BLaER1 (cell line): ENCODE results near the gene CA7.

Experiments used
- H3K27ac ChIP-seq: shearing (Covaris generic); formaldehyde crosslinking; 2 replicates; pipeline ENCODE4 v1.8.1; 2022
- H3K27me3 ChIP-seq: shearing (Covaris generic); formaldehyde crosslinking; 2 replicates; pipeline ENCODE4 v1.8.1; 2022
- H3K36me3 ChIP-seq: shearing (Covaris generic); formaldehyde crosslinking; 2 replicates; pipeline ENCODE4 v1.8.1; 2022
- H3K4me1 ChIP-seq: shearing (Covaris generic); formaldehyde crosslinking; 2 replicates; pipeline ENCODE4 v1.8.1; 2022
- H3K4me2 ChIP-seq: shearing (Covaris generic); formaldehyde crosslinking; 2 replicates; pipeline ENCODE4 v1.8.1; 2022
- H3K4me3 ChIP-seq: shearing (Covaris generic); formaldehyde crosslinking; 2 replicates; pipeline ENCODE4 v1.8.1; 2022
- H3K9ac ChIP-seq: shearing (Covaris generic); formaldehyde crosslinking; 2 replicates; pipeline ENCODE4 v1.8.1; 2022
- H3K9me3 ChIP-seq: shearing (Covaris generic); formaldehyde crosslinking; 2 replicates; pipeline ENCODE4 v1.8.1; 2022
- H4K20me1 ChIP-seq: shearing (Covaris generic); formaldehyde crosslinking; 2 replicates; pipeline ENCODE4 v1.8.1; 2022
- Cebpa-rat ChIP-seq: shearing (Covaris generic); IDR thresholded peaks from 2 replicates; pipeline ENCODE4 v1.8.1; 2022

CA7 gene

GRCh38 chr16:66900721-66901441, 56.7 kb downstream of the CA7 start:
- H4K20me1 ChIP-seq, result no peaks in the 10 kb centered on the region
- peak overlapping the region; percentile 83 for H3K4me2 ChIP-seq
- H3K4me1 ChIP-seq, result peaks cover 72% of the 10 kb centered on the region
- peak overlapping the region; percentile 51; the same call in 1 of the 2 replicates for H3K27ac ChIP-seq
- no peaks in the 10 kb centered on the region for H3K36me3 ChIP-seq
- no peaks in the 10 kb centered on the region for H3K9me3 ChIP-seq
- no peaks in the 10 kb centered on the region for H3K27me3 ChIP-seq
- no peak overlapping the region for H3K4me3 ChIP-seq
- H3K9ac ChIP-seq, result no peak overlapping the region
- no peak for TF ChIP-seq Cebpa-rat

- Histone ChIP-seq H4K20me1 (no peaks in the 10 kb centered on the region), H3K9ac (no peak overlapping the region), H3K4me1 (peaks cover 70% of the 10 kb centered on the region), H3K36me3 (no peaks in the 10 kb centered on the region), H3K27me3 (no peaks in the 10 kb centered on the region), H3K4me2 (peak overlapping the region; percentile 83), H3K4me3 (no peak overlapping the region), H3K27ac (peak overlapping the region; percentile 51; the same call in 1 of the 2 replicates), H3K9me3 (no peaks in the 10 kb centered on the region)
- TF ChIP-seq Cebpa-rat, result no peak
These were observed 57.4 kb downstream of the CA7 start for GRCh38 chr16:66901626-66902025.

GRCh38 chr16:66902648-66903543, 58.7 kb downstream of the CA7 start:
- Histone ChIP-seq H3K4me3 (0 out of 2 replicates have a peak overlapping the region, but pooled peaks have one; percentile 33), H3K27ac (peak overlapping the region; percentile 54), H3K9ac (peak overlapping the region; percentile 20; the same call in 1 of the 2 replicates), H3K36me3 (no peaks in the 10 kb centered on the region), H3K4me2 (peak overlapping the region; percentile 83), H3K4me1 (peaks cover 73% of the 10 kb centered on the region), H3K9me3 (no peaks in the 10 kb centered on the region), H4K20me1 (no peaks in the 10 kb centered on the region), H3K27me3 (no peaks in the 10 kb centered on the region)
- TF ChIP-seq Cebpa-rat, result no peak
